Measurements from ENCODE around the gene DIRAS3.

DNA sequence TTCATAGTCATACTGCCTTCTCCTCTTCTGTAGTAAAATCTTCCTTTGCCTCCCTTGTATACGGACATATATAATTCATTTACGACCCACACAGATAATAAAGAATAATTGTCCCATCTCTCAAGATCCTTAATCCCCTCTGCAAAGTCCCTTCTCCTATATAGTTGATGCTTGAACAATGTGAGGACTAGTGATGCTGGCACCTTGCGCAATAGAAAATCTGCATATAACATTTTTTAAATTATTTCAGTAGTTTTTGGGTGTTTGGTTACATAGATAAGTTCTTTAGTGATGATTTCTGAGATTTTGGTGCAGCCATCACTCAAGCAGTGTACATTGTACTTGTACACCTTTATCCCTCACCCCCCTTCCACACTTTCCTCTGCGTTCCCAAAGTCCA is 21.0 kb downstream of the DIRAS3 start:
- TF ChIP-seq POLR2A (IDR thresholded peaks at IDR 0.05; ENCODE audit: low read depth, low read length): no peak
- no peak for TF ChIP-seq POLR2AphosphoS5 (IDR thresholded peaks at IDR 0.05; ENCODE audit: low read depth, low read length)
